MV-4-11 (cell line): Measurements from ENCODE around the gene WNT7B.

Experiments
- DNase-seq: peaks from one replicate; lab custom pipeline; 2025; lab: John Stamatoyannopoulos, UW

The WNT7B gene

GRCh38 chr22:45871721-45872120 lies 105.2 kb downstream of the WNT7B start:
- DNase-seq, result no peak
